Hair follicle dermal papilla cell (primary cell): ENCODE measurements around the gene ATP2B3. TPM values are rescaled to one million over a fixed set of nuclear protein-coding genes. Genes with fewer than 3 reads are reported as not detected.

ENCODE experiments used
- total RNA-seq: library from RNA; depleted of rRNA; stranded (reverse); fragments of >200 nt; gene quantifications from 2 replicates; pipeline ENCODE4 v1.2.3, GENCODE V29; 2012

ATP2B3 gene
- 0.16 TPM in 1 of 2 replicates, not detected in the other for total RNA-seq

GRCh38 chrX:153517423-153517822 is at the start of gene ATP2B3:
Gene ATP2B3 (plus strand): TSS chrX:153517642. CDS start chrX:153536248, 18,606 bp downstream.

GRCh38 chrX:153470411-153471363 is 46.8 kb upstream of the ATP2B3 start, which contains the start of gene HAUS7:
Gene HAUS7 (minus strand): TSS chrX:153470576. CDS start chrX:153470557, 19 bp downstream.

GRCh38 chrX:153494541-153495361 is 22.7 kb upstream of the ATP2B3 start, which contains the start of gene BGN:
Gene BGN (plus strand): TSS chrX:153494980. CDS start chrX:153504632, 9,652 bp downstream.

GRCh38 chrX:153598541-153599191 is 81.2 kb downstream of the ATP2B3 start, which contains the start of gene CCNQ:
Gene CCNQ (minus strand): TSS chrX:153599139. CDS start chrX:153599073, 66 bp downstream.

Other genes starting within 250 kb of the ATP2B3 start
- not detected in 2 replicates for gene PNMA6F, start 195.9 kb upstream of the ATP2B3 start, total RNA-seq
- gene ZNF275, start 183.5 kb upstream of the ATP2B3 start, total RNA-seq = 20.2 and 20.3 TPM in 2 replicates
- gene PNMA6E, start 116.3 kb upstream of the ATP2B3 start, total RNA-seq = not detected in 2 replicates
- gene ZFP92, start 106.2 kb upstream of the ATP2B3 start, total RNA-seq = under 0.01 and 0.12 TPM in 2 replicates
- 1.1 and 2.9 TPM in 2 replicates for gene TREX2, start 71.6 kb upstream of the ATP2B3 start, total RNA-seq
- 10.6 and 12.3 TPM in 2 replicates for gene HAUS7, start 47.1 kb upstream of the ATP2B3 start, total RNA-seq
- gene BGN, start 22.7 kb upstream of the ATP2B3 start, total RNA-seq = 39.8 and 63.6 TPM in 2 replicates
- 24.5 and 28.6 TPM in 2 replicates for gene CCNQ, start 81.5 kb downstream of the ATP2B3 start, total RNA-seq
- not detected in 2 replicates for gene DUSP9, start 129.6 kb downstream of the ATP2B3 start, total RNA-seq
- gene PNCK, start 156.2 kb downstream of the ATP2B3 start, total RNA-seq = 0.65 TPM in 1 of 2 replicates, not detected in the other
- 5.6 and 8.0 TPM in 2 replicates for gene SLC6A8, start 170.3 kb downstream of the ATP2B3 start, total RNA-seq
- 83.4 and 90.6 TPM in 2 replicates for gene BCAP31, start 206.7 kb downstream of the ATP2B3 start, total RNA-seq
- gene ABCD1, start 207.2 kb downstream of the ATP2B3 start, total RNA-seq = 22.1 and 22.3 TPM in 2 replicates
- gene PLXNB3, start 246.6 kb downstream of the ATP2B3 start, total RNA-seq = 7.7 and 9.2 TPM in 2 replicates